ENCODE measurements around the gene WDR37.

DNA sequence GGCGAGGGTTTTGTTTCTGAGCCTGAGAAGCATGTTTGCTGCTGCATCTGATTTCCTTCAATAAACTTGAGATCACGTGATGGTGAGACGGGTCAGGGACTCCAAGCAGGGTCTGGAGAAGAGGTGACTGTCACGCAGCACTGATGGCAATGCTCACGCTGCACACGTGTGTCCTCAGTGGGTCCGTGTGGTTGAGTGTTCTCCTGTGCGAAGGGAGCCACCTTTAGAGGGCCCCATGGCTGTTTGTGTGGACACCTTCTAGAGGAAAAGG lies 100.4 kb downstream of the WDR37 start:
- TF ChIP-seq, protein P1, sequence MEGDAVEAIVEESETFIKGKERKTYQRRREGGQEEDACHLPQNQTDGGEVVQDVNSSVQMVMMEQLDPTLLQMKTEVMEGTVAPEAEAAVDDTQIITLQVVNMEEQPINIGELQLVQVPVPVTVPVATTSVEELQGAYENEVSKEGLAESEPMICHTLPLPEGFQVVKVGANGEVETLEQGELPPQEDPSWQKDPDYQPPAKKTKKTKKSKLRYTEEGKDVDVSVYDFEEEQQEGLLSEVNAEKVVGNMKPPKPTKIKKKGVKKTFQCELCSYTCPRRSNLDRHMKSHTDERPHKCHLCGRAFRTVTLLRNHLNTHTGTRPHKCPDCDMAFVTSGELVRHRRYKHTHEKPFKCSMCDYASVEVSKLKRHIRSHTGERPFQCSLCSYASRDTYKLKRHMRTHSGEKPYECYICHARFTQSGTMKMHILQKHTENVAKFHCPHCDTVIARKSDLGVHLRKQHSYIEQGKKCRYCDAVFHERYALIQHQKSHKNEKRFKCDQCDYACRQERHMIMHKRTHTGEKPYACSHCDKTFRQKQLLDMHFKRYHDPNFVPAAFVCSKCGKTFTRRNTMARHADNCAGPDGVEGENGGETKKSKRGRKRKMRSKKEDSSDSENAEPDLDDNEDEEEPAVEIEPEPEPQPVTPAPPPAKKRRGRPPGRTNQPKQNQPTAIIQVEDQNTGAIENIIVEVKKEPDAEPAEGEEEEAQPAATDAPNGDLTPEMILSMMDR (IDR thresholded peaks at IDR 0.05 in 2 of 3, conservative IDR thresholded peaks at IDR 0.05 in 1 of 3; ENCODE audit: insufficient read depth in 2 of 3, low read depth in 1 of 3, low read length in 3 of 3) = no peak
- no peak for TF ChIP-seq ELF2 (CRISPR knock-in tag; IDR thresholded peaks at IDR 0.05)
- TF ChIP-seq EGR1 (conservative IDR thresholded peaks at IDR 0.05) = no peak
- TF ChIP-seq LCOR (CRISPR knock-in tag; IDR thresholded peaks at IDR 0.05) = no peak
- no peak for TF ChIP-seq EP300 (IDR thresholded peaks at IDR 0.05; ENCODE audit: low read length)

Measured in K562 (cell line).